GM19023 (cell line): ENCODE results near the gene TTYH2.
"Not testable (repeated sequence)": the region's sequence is repeated elsewhere in the genome, so short reads cannot be mapped to it uniquely, and the experiment has no call there.

ENCODE experiments used
- ATAC-seq: cut with Tn5 transposase; IDR thresholded peaks from one replicate; pipeline ENCODE4 v1.9.1; 2021; ENCODE audit warnings: mild to moderate bottlenecking, moderate library complexity; ENCODE audit not compliant: unreplicated experiment

Gene TTYH2

DNA sequence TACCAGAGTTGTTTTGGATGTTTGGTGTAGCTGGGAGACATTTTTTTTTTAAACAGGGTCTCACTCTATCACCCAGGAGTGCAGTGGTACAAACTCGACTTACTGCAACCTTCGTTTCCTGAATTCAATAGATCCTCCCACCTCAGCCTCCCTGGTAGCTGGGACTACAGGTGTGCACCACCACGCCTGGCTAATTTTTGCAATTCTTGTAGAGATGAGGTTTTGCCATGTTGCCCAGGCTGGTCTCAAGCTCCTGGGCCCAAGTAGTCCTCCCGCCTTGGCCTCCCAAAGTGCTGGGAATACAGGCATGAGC lies 68.9 kb downstream of the TTYH2 start:
- not testable (repeated sequence) for ATAC-seq

DNA sequence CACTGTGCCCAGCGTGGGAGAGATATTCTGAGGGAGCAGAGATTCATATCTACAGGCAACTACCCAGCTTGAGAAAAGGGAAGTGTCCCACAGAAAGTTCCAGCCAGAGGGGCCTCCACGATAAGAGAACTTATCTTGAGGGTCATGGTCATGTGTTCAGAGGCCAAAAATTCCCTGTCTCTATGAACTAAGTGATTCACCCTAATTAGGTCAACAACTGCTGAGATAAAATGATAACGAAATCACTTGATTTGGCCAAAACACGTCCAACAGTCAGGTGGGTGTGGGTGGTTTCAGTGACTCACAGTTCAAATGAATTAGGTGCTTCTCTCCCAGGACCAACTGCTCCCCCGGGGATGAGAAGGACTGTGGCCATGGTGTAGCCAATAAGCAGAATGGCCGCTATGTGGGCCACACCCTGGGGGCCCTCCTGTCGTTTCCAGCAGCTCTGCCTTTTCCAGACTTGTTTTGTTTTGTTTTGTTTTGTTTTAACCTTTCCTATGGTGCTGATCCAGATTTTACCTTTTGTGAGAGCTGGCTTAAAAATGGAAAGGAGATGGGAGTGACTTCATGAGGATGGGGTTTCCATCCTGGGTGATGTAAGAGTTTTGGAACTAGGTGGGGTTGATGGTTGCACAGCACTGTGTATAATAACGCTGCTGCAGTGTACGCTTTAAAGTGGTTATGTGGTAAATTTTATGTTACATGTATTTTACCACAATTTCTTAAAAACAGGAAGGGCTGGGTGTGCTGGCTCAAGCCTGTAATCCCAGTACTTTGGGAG lies 69.4 kb downstream of the TTYH2 start:
- no peak for ATAC-seq

DNA sequence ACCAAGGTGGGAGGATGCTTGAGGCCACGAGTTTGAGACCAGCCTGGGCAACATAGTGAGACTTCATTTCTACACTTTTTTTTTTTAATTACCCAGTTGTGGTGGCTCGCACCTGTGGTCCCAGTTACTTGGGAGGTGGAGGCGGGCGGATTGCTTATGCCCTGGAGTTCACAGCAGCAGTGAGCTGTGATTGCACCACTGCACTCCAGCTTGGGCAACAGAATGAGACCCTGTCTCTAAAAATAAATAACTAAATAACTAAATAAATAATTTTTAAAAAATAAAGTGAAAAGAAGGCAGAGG lies 70.0 kb downstream of the TTYH2 start:
- ATAC-seq: no peak

DNA sequence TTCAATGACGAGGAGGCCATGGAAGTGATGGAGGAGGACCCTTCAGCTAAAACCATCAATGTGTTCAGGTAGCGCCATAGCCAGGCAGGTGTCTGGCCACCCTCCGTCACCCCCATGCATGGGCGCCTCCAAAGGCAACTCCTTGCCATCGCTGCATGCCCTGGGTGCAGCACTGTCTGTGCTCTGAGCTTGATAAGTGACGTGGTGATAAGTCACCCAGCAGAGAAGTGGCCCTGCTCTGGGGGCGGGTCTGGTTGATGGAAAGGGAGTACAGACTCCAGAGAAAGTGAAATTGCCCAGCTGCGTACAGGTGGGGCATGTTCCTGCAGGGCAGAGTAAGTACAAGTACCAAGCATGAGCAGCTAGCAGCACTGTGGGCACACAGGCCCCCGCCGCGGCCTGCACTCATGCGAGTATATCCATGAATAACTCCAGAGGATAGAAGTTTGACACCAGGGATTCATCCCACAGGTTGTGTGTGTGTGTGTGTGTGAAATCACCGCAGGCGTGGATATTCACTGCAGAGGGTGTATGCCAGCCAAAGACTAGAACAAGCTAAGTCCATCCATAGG lies 73.7 kb downstream of the TTYH2 start:
- ATAC-seq: no peak

DNA sequence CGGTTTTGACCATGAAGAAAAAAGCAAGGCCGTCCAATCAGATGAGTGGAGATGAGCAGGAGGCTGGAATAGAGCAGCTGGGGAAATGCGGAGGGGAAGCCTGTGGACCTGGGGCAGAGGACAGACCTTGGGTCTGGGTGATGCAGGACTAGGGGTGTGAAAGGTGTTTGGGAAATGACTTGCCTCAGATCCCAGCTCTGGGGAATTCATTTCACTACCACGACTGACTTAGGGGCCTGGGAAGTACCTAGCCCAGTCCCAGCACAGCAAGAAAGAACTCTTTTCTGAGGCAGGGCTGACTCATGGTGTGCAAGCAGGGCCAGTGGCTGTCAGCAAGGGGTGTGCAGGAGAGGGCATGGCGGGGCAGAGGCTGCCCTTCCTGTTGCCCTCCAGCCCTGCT lies 75.4 kb downstream of the TTYH2 start:
- peak; percentile 61 for ATAC-seq

DNA sequence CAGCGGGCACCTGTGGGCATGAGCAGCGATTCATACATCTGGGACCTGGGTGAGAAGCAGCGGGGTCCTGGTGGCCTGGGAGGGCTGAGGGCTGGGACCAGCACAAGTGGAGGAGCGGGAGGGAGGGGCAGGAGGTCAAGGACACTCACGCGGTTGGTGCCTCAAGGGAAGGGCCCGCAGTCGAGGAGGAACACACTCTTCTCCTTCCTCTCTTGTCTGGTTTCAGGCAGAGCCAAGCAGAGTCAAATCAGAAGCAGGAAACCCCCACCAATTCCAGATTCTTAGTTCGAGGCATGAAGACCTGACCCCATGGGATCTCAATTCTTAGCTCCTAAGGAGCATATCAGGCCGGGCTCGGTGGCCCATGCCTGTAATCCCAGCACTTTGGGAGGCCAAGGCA lies 76.3 kb downstream of the TTYH2 start:
- ATAC-seq: no peak

DNA sequence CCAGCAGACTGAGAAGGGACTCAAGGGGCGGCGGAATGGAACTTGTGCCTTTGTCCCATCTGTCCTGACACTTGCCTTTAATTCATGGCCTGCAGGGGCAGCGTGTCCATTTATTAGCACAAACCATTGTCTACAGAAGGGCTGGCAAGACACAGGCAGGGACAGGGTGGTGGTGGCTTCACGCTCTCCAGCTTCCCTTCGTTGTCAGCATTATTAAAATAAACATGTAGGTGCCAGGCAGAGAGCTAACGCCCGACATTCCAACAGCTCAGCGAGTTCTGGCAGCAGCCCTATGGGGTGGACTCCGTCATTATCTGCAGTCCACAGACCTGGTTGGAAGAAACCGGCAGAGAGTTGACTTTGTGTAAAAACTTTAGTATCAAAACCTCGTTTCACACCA lies 77.0 kb downstream of the TTYH2 start:
- ATAC-seq: no peak

DNA sequence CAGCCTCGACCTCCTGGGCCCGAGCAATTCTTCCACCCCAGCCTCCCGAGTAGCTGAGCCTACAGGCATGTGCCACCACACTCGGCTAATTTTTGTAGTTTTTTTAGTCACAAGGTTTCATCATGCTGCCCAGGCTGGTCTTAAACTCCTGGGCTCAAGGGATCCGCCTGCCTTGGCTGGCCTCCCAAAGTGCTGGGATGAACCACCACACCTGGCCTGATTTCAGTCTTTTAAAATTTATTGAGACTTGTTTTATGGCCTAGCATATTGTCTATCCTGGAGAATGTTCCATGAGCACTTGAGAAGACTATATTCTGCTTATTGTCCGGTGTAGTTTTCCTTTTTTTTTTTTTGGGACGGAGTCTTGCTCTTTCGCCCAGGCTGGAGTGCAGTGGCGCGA lies 79.1 kb downstream of the TTYH2 start:
- ATAC-seq: no peak

DNA sequence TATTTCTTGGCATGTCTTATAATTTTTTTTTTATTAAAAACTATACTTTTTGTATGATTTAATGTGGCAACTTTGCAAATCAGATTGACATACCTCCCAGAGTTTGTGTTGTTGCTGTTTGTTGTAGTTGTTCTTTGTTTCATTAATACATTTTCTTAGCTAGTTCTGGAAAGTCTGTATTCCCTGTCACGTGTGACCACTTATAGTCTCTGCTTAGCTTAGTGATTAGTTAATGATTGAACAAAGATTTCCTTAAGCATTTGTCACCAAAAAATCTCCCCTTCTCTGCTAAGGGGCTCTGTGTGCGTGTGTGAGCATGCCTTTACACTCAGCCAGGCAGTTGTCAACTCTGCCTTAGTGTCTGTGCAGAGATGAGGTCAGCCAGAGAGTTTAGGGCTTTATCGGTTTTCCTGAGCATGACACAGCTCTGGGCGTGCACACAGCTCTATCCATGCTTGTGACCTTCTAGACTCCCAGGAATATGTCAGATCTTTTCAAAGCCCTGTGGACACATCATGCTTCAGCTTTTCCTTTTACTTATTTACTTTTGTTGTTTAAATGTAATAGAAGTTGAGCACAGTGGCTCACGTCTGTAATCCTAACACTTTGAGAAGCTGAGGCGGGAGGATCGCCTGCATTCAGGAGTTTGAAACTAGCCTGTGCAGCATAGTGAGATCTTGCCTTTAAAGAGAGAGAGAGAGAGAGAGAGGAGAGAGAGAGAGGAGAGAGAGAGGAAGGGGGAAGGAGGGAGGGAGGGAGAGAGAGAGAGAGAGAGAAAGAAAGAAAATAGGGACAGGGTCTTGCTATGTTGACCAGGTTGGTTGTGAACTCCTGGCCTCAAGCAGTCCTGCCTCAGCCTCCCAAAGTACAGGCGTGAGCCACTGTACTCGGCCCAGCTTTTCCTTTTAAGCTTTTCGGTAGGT lies 82.5 kb downstream of the TTYH2 start:
- no peak for ATAC-seq

DNA sequence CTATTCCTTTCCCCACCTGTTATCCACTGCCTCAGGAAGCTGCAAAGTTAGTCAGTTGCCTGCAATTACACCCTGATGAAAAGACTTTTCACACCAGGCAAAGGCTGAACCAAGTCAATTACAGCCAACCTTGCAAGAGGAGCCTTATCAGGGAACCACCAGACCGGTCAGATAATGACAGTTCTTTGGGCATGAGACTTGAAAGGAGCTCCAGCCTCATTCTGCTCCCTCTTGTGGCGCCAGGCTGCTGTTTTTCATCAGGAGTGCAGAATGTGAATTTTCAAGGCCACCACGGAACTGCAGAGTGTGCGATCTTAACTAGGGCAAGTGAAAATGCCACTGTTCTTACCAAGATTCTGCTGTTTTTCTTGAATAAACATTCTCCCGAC lies 83.2 kb downstream of the TTYH2 start:
- no peak for ATAC-seq

DNA sequence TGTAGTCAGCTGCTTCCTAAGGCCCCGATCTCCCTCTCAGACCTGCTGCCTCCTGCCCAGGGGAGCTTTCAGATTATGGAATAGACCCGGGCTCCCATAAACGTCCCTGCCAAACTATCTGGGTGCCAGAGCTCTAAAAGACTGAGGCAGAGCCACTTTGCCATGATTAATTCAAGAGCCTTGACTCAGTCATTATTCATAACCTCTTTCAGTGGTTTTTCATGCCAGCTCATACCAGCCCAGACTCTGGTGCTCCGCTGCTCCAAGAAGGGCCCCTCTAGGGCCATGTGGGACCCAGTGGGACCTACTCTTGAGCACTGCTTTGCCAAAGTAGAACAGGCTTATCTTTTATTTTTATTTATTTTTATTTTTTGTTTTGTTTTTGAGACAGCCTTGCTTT lies 84.6 kb downstream of the TTYH2 start:
- no peak for ATAC-seq

DNA sequence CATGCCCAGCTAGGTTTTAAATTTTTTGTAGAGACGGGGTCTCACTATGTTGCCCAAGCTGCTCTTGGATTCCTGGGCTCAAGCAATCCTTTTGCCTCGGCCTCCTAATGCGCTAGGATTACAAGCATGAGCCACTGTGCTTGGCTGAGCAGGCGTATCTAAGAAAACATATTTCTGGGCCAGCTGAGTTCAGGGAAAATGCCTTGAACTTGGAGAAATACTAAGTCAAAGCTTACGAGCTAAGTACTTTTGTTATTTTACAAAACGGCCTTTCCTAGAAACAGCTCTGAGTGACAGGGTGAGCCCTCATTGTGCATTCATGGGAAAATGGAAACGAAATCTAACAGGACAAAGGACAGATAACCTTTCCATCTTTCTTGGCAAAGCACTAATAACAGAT lies 85.4 kb downstream of the TTYH2 start:
- ATAC-seq: no peak

DNA sequence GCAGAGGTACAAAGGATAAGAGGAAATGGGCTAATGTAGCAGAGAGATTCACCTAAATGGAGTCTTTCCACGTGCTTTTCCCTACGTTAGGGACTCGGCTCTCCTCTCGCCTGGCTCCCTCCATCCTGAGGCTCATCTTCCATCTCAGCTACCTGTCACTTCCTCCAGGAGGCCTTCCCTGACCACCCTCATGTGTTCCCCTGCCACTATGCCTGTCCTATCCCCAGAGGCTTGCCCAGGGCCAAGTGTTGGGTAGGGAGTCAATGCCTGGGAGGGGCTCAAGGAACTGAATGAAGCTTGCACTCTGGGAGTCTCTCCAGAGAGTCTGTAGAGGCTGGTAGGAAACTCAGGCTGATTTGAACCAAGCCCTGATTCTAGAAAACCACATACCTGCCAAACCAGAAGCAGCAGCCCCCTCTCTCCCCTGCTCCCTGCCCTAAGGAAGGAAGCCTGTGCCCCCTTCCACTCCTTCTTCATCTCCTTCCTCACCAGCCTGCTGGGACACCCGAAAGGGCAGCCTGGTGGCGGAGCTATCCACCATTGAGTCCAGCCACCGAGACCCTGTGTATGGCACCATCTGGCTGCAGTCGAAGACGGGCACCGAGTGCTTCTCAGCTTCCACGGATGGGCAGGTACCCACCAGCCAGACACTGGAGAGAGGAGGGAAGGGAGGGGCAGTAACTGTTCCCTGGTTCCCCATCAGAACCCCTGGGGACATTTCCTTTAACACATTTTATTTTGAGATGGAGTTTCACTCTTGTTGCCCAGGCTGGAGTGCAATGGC lies 86.0 kb downstream of the TTYH2 start:
- no peak for ATAC-seq

DNA sequence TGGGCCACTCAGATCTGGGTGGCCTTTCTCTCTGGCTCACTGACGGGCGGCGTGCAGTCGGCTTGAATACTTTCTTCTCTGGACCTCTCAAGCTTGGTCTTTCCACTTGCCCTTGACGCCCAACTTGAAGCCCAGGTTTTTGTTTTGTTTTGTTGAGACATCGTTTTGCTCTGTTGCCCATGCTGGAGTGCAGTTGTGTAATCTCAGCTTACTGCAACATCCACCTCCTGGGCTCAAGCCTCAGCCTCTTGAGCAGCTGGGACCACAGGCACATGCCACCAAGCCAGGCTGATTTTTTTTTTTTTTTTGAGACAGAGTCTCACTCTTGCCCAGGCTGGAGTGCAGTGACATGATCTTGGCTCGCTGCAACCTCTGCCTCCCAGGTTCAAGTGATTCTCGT lies 89.9 kb downstream of the TTYH2 start:
- no peak for ATAC-seq

DNA sequence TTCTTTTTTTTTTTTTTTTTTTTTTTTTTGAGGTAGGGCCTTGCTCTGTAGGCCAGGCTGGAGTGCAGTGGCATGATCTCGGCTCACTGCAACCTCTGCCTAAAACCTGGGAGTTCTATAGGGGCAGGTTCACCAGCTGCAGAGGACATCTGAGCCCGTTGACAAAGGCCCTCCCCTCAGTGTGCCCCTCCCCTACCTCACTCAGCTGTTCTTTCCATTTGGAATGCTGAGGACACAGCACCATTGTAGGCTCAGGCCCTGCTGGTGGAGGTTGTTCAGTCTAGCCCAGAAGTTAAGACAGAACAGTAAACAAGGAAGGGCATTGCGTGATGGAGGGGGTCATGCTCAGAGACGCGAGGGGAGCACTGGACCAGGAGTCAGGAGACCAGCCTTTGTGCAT lies 90.8 kb downstream of the TTYH2 start:
- no peak for ATAC-seq

DNA sequence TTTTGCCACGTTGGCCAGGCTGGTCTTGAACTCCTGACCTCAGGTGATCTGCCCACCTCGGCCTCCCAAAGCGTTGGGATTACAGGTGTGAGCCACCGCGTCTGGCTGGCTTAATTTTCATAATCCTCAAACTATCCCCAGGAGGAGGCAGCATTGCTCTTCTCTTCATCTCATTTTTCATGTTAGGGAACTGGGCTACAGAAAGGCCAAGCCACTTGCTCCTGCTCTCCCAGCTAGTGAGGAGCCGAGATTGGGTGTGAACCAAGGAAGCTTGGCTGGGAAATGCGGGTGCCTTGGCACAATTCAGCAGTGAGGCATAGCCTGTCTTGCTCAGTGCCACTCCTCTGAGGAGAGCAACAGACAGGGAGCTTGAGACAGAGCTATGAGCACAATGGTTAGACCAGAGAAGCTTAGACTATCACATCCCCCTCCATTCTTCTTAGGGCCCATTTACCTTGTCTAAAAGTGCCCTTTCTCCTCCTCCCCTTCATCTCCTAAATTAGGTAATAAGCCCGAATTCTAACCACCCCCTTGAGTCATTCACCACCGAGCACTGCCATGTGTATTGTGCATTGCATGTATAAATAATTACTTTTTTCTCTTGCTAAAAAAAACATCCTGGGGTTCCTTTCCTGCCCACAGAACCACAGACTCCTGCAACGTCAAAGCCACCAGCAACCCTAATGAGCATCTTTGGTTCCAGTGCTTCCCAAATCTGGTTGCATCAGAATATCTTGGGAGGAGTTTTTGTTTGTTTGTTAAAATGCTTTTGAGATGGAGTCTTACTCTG lies 92.7 kb downstream of the TTYH2 start:
- ATAC-seq: no peak

DNA sequence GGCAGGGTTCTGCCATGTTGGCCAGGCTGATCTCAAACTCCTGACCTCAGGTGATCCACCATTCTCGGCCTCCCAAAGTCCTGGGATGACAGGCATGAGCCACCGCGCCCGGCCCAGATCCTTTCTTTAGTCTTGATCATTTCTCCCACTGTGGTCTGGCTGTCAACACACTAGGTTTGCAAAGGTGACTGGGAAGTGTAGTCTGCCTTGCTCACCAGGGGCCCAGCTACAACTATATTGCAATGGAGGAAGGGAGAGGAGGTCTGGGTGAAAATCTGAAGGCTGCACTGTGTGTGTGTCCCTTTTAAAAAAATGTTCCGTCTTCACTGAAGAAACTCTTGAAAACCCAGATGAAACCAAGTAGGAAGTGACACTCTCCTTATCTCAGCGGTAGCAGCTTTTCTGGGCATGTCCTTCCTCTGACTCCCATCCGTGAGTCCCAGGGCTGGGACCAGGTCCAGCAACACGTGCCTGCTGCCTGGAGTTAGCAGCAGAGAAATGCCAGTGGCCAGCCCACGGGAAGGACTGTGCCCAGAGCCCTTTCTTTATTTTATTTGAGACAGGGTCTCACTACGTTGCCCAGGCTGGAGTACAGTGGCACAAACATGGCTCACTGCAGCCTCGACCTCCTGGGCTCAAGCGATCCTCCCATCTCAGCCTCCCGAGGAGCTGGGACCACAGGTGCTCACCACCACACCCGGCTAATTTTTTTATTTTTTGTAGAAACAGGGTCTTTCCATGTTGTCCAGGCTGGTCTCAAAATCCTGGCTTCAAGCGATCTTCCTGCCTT lies 94.8 kb downstream of the TTYH2 start:
- ATAC-seq: no peak

DNA sequence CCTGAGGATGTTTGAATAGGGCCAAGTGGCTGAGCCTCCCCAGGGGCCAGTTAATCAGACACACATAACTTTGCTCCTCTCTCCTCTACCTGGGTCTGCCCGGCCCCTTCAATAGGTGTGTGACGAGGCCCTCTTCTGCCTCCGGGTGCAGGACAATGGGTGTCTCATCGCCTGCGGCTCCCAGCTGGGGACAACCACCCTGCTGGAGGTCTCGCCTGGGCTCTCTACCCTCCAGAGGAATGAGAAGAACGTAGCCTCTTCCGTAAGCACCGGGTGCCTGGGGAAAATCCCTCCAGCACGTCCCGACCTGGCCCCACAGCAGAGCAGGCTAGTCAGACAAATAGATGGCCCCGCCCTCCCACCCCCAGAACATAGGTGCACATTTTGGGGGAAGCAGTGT lies 96.5 kb downstream of the TTYH2 start:
- ATAC-seq: no peak
